Bronchus fibroblast of lung (primary cell): Measurements from ENCODE around the gene IFNA6. TPM values are rescaled to one million over a fixed set of nuclear protein-coding genes. Genes with fewer than 3 reads are reported as not detected.

Experiments
- total RNA-seq: library from RNA; depleted of rRNA; stranded (reverse); fragments of >200 nt; gene quantifications from 2 replicates; pipeline ENCODE4 v1.2.3, GENCODE V29; 2015

The IFNA6 gene
- total RNA-seq = not detected in 2 replicates

DNA sequence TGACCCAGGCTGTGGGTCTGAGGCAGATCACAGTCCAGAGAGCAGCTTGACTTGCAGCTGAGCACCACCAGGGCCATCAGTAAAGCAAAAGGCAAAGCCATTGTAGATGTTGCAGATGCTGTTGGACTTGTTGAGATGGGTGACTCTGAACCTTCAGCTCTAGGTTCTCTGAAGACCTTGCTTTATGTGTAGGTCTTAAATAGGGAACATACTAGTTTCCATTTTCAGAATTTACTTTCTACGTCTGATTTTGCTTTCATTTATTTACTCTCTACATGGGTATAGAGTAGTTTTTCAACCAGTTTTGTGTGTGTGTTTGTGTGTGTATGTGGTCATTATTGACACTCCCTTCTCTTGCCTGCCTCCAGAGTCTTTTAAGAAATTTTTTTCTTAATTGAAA lies at the start of gene IFNA6:
TSS of gene IFNA6 (minus strand) at position 101 of the 400 bp plus-strand sequence. CDS start at position 101, 0 bp downstream.

DNA sequence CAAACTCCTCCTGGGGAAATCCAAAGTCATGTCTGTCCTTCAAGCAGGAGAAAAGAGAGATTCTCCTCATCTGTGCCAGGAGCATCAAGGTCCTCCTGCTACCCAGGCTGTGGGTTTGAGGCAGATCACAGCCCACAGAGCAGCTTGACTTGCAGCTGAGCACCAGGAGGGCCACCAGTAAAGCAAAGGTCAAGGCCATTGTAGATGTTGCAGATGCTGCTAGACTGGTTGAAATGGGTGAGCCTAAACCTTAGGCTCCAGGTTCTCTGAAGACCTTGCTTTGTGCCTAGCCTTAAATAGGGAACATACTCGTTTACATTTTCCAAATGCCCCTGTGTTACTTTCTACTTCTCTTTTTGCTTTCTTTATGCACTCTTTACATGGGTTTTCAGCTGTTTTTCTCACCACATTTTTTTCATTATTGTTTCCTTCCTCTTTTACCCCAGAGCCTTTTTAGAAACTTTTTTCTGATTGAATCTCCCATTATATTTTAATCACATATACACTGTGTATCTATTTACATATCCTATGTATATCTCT lies 34.5 kb upstream of the IFNA6 start, which contains the start of gene IFNA2:
TSS of gene IFNA2 (minus strand) at position 268 of the 540 bp plus-strand sequence. CDS start at position 199, 69 bp downstream.

DNA sequence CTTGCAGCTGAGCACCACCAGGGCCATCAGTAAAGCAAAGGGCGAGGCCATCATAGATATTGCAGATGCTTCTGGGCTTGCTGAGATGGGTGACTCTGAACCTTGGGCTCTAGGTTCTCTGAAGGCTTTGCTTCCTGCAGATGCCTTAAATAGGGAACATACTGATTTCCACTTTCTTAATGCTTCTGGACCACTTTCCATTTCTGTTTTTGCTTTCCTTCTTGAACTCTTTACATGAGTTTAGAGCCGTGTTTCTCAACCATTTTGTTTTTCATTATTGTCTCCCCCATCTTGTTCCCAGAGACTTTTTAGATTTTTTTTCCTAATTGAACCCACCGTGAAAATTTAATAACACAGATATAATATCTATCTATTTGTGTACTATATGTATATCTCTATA lies 17.3 kb upstream of the IFNA6 start, which contains the start of gene IFNA13:
TSS of gene IFNA13 (minus strand) at position 101 of the 400 bp plus-strand sequence. CDS start at position 54, 47 bp downstream.

DNA sequence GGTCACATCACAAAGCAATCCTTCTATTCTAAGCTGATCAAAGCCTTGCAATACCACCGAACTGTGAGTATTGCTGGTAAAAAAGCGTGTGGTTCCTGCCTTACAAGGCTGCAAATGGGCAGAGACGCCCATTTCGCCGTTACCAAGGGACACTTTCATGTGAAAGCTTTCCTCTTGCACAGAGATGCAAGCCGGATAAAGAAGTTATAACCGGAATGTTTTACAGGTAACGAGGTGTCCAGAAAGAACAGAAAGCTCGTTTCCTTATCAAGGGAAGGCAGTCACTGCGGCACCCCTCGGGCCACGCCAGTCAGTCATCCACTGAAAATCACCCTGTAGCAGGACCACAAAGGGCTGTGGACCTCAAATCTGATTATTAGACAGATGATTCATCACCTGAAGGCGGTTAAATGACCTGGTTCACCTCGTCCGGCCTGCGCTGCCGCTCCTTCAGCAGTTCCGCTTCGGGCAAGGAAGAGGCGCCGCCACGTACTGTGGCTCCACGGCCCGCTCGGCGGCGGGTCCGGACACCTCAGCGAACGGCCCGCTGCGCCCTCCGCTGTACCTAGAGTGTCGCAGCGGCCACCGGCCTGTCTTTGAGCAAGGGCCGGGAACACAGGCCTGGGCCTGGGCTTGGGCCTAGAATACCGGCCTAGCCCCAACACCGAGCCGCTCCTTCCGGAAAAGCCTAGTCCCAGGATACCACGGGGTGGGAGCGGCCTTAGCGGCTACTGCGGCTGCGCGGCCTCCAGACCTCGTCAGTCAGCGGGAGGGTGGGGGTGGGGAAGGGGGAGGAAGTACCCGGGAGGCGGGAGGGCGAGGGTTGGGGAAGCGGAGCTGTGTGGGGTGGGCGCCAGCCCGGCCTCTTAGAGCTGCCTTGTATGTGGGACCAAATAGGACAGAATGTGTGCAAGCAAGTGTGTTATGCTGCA lies 15.7 kb downstream of the IFNA6 start, which contains the start of gene KLHL9:
TSS of gene KLHL9 (minus strand) at position 704 of the 932 bp plus-strand sequence. CDS start at position 159, 545 bp downstream.

DNA sequence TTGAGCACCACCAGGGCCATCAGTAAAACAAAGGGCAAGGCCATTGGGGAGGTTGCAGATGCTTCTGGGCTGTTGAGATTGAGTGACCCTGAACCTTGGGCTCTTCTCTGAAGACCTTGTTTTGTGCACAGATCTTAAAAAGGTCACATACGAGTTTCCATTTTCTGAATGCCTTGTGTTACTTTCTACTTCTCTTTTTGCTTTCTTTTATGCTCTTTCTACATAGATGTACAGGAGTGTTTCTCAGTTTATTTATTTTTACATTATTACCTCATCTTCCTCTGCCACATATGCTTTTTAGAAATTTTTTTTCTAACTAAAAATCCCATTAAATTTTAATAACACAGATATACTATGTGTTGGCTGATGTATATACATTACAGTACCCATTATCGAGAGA lies 45.5 kb downstream of the IFNA6 start, which contains the start of gene IFNA5:
TSS of gene IFNA5 (minus strand) at position 101 of the 400 bp plus-strand sequence. CDS start at position 44, 57 bp downstream.

Other genes starting within 250 kb of the IFNA6 start
- gene IFNW1, start 209.1 kb downstream of the IFNA6 start, total RNA-seq = not detected in 2 replicates
- gene IFNA21, start 184.2 kb downstream of the IFNA6 start, total RNA-seq = not detected in 2 replicates
- not detected in 2 replicates for gene IFNA4, start 163.3 kb downstream of the IFNA6 start, total RNA-seq
- gene IFNA7, start 148.7 kb downstream of the IFNA6 start, total RNA-seq = not detected in 2 replicates
- gene IFNA10, start 143.7 kb downstream of the IFNA6 start, total RNA-seq = not detected in 2 replicates
- gene IFNA16, start 133.6 kb downstream of the IFNA6 start, total RNA-seq = not detected in 2 replicates
- not detected in 2 replicates for gene IFNA17, start 122.7 kb downstream of the IFNA6 start, total RNA-seq
- gene IFNA14, start 110.9 kb downstream of the IFNA6 start, total RNA-seq = not detected in 2 replicates
- not detected in 2 replicates for gene IFNA5, start 45.6 kb downstream of the IFNA6 start, total RNA-seq
- 23.2 and 23.7 TPM in 2 replicates for gene KLHL9, start 15.5 kb downstream of the IFNA6 start, total RNA-seq
- not detected in 2 replicates for gene IFNA13, start 17.2 kb upstream of the IFNA6 start, total RNA-seq
- not detected in 2 replicates for gene IFNA2, start 34.5 kb upstream of the IFNA6 start, total RNA-seq
- not detected in 2 replicates for gene IFNA8, start 58.2 kb upstream of the IFNA6 start, total RNA-seq
- gene IFNA1, start 89.6 kb upstream of the IFNA6 start, total RNA-seq = not detected in 2 replicates
- gene IFNE, start 131.4 kb upstream of the IFNA6 start, total RNA-seq = 0.17 TPM in 1 of 2 replicates, not detected in the other